CD4-positive, alpha-beta T cell treated with Interleukin-12 subunit alpha and Interleukin-12 subunit beta, for 1 hour (primary cell): Measurements from ENCODE around the gene RAB11FIP3.
"Not testable (repeated sequence)": the region's sequence is repeated elsewhere in the genome, so short reads cannot be mapped to it uniquely, and the experiment has no call there.

Experiments
- DNase-seq: peaks from one replicate; pipeline ENCODE4 v3.0.0-alpha.2; 2020

Gene RAB11FIP3

GRCh38 chr16:468068-468821, 42.8 kb downstream of the RAB11FIP3 start:
- no peak for DNase-seq

DNA sequence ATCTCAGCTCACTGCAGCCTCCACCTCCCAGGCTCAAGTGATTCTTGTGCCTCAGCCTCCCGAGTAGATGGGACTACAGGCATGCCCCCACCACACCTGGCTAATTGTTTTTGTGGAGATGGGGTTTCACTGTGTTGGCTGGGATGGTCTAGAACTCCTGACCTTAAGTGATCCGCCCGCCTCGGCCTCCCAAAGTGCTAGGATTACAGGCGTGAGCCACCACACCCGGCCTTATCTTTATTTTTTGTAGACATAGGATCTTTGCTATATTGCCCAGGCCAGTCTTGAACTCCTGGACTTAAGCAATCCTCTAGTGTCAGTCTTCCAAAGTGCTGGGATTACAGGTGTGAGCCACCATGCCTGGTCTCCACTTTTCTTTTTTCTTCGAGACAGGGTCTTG, 44.0 kb downstream of the RAB11FIP3 start:
- not testable (repeated sequence) for DNase-seq

DNA sequence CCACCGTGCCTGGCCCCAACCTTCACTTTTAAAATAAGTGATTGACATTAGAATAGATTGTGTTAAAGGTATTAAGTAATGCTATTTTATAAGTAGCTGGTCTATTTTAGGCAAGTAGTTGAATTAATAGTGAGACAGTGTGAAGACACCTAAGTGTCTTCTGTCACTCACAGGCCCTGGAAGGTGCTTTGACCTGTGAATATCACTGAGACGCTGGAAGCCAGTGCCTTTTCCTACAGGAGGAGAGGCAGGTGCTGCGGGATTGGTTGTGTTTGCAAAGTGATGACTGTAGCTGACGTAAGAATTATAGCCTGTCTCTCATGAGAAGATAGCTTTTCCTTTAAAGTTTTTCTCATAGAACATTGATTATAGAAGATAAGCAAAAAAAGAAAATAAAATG, 45.0 kb downstream of the RAB11FIP3 start:
- DNase-seq, result no peak

GRCh38 chr16:471353-472198, 46.1 kb downstream of the RAB11FIP3 start:
- DNase-seq, result no peak

DNA sequence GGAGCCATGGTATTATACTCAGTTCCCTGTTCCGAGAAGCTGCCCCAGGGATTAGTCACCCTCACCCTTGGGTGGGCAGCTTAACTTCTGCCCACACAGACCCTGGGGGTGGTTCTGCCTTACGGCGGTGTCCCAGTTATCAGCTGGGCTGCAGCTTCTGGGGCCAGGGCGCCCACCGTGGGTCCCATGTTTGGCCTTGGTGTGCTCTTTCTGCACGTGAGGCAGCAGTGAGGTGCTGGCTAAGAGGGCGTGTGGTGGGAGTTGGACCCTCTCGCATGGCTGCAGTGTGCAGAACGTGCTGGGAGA, 46.7 kb downstream of the RAB11FIP3 start:
- DNase-seq, result no peak

GRCh38 chr16:473046-474043, 47.9 kb downstream of the RAB11FIP3 start:
- DNase-seq, result no peak

- no peak for DNase-seq
Observed at GRCh38 chr16:474420-475122, 49.1 kb downstream of the RAB11FIP3 start.

DNA sequence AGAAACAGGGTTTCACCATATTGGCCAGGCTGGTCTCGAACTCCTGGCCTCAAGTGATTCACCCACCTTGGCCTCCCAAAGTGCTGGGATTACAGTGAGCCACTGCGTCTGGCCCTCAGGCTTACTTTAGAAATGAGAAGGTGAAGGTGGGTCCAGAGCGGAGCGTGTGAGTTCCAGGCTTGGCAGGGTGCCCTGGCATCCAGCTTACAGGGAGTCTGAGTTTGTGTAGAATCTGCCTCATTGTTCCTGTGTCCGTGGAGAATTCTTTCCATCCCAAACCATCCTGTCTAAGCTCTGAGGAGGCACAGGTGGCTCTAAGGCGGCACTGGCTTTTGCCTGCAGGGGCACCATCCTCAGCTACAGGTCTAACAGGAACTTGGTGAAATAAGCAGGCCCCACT, 50.6 kb downstream of the RAB11FIP3 start:
- DNase-seq, result no peak

- DNase-seq, result no peak
Observed at GRCh38 chr16:477301-478157, 52.1 kb downstream of the RAB11FIP3 start.

DNA sequence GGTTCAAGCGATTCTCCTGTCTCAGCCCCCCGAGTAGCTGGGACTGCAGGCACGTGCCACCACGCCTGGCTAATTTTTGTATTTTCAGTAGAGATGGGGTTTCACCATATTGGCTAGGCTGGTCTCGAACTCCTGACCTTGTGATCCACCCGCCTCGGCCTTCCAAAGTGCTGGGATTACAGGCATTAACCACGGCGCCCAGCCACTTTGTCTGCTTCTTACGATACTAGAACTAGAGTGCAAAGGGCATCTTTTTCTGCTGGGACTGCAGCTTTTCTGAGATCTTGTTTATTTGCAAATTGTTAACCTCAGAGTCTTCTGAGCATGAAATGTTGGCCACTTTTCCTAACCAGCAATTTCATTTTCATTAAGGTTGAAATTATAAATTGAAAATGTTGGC, 52.8 kb downstream of the RAB11FIP3 start:
- DNase-seq, result not testable (repeated sequence)

DNA sequence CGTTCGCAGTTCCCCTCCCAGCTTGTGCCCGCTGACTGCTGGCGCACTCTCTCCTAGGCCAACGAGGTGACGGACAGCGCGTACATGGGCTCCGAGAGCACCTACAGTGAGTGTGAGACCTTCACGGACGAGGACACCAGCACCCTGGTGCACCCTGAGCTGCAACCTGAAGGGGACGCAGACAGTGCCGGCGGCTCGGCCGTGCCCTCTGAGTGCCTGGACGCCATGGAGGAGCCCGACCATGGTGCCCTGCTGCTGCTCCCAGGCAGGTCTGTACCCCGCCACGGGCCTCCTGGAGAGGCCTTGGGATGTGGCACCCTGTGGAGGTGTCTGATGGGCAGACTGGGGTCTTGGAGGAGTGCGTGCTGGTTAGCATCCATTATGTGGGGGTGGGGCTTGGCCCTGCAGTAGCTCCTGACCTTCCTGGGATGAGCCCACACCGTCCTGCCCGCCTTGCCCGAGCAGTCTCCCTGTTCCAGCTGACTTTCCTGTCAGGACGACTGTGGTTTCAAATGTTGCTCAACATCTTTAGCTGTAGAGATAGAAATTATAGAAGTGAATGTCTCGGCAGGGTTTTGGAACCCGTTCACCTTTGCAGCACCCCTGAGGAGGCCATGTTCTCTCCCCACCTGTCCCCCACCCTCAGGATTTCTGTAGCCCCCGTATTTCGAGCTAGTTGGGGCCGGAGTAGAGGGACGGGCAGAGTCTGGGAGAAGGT, 57.2 kb downstream of the RAB11FIP3 start:
- no peak for DNase-seq

DNA sequence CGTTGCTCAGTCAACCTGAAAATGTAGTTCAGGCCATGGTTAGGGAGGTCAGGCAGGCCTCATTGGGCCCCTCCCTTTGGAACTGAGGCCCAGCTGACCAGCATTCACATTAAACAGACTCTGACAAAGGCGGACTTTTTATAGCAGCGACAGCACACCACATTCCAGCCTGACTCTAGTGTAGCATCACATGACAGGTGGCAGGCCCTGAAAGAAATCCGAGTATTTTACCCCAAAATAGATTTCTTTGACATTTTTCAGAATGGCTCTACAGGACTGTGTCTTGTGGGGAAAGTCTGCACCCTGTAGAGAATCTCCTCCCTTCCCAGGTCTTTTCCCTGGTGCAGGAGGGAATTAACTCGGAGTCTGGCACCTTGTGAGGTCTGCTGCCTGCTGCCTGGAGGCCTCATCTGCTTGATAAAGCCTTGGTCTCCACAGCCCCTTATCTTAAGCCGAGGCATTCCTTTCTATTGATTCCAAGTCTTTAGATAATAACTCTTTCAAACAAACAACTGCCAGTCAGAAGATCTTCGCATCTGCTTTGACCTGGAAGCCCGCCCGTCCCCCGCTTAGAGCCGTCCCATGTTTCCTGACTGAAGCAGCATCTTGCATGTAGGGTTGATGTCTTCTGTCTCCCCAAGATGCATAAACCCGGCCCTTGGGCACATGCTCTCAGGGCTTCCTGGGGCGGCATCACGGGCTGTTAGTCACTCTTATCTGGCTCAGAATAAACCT, 58.1 kb downstream of the RAB11FIP3 start:
- no peak for DNase-seq

DNA sequence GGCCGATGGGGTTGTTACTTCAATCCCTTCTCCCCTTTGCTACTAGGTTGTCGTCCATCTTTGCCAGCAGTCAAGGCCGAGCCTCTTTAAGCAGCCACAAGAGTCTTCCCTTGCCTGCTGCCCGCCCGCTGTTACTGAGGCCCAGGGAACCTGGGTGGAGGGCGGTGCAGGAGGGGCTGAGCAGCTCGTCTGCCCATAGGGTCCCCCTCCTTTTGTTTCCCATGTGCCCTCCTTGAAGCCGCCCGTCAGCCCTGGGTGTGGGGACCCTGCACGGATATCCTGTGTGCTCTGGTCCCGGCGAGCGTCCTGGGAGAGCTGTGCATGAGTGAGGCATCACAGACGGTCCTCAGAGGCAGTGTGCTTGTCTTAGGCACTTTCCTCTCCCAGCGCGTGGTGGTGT, 64.2 kb downstream of the RAB11FIP3 start:
- DNase-seq, result no peak

GRCh38 chr16:490768-491167, 65.3 kb downstream of the RAB11FIP3 start:
- no peak for DNase-seq

GRCh38 chr16:491220-491919, 65.9 kb downstream of the RAB11FIP3 start:
- DNase-seq, result no peak

DNA sequence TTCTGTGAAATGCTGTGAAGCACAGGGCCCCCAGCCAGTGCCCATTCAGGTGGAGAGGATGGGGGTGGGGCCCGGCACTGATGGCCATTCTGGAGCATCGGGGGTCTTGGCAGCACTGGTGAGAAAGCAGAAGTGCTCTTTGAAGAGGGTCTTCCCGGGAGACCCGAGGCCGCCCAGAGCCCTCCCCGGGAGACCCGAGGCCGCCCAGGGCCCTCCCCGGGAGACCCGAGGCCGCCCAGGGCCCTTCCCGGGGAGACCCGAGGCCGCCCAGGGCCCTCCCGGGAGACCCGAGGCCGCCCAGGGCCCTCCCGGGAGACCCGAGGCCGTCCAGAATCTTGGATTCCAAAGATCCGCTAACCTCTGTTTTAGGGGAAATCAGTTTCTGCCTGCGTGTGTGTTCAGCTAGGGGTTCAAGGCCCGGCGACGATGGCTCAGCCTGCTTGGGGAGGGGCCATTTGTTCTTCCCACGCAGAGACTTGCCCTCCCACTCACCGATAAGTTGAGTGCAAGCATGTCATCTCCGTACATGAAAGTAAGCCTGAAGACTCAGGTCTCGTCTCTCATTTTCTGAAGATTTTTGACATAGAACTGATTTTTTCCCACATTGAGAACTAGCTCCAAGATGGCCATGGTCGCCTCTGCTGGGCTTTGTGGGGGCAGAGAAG, 66.9 kb downstream of the RAB11FIP3 start:
- DNase-seq, result no peak

DNA sequence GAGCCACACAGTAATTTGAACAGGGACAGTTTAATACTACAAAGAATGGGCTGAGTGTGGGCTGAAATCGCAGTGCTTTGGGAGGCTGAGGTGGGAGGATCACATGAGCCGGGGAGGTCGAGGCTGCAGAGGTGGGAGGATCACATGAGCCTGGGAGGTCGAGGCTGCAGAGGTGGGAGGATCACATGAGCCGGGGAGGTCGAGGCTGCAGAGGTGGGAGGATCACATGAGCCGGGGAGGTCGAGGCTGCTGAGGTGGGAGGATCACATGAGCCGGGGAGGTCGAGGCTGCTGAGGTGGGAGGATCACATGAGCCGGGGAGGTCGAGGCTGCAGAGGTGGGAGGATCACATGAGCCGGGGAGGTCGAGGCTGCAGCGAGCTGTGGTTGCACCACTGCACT, 69.2 kb downstream of the RAB11FIP3 start:
- not testable (repeated sequence) for DNase-seq

GRCh38 chr16:495127-495748, 69.8 kb downstream of the RAB11FIP3 start:
- peak; percentile 9 for DNase-seq
